ENCODE data around the gene AKT1. TPM values are rescaled to one million over a fixed set of nuclear protein-coding genes. Genes with fewer than 3 reads are reported as not detected.

Gene AKT1
- total and polyA plus RNA-seq, 12 donors, result 66.4 to 300 (median 195) TPM

DNA sequence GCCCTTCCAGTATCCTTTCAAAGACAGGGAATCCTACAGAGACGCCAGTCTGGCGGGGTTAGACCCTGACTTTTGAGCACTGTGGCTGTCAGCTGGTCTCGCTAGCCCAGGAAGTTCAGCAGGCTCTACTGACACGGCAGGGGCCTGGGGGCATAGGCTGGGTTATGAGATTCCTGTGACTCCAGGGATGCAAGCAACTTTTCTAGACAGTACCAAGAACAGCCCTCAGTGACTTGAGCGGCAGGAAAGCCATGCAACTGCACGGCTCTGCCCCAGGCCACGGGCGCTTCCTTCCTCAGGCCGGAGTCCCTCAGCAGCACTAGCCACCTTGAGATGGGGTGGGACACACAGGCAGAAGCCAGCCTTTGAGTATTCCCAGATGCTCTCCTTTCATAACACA, 47.7 kb downstream of the AKT1 start:
- TF ChIP-seq POLR2A (IDR thresholded peaks at IDR 0.05), result no peak
- TF ChIP-seq, protein P1, sequence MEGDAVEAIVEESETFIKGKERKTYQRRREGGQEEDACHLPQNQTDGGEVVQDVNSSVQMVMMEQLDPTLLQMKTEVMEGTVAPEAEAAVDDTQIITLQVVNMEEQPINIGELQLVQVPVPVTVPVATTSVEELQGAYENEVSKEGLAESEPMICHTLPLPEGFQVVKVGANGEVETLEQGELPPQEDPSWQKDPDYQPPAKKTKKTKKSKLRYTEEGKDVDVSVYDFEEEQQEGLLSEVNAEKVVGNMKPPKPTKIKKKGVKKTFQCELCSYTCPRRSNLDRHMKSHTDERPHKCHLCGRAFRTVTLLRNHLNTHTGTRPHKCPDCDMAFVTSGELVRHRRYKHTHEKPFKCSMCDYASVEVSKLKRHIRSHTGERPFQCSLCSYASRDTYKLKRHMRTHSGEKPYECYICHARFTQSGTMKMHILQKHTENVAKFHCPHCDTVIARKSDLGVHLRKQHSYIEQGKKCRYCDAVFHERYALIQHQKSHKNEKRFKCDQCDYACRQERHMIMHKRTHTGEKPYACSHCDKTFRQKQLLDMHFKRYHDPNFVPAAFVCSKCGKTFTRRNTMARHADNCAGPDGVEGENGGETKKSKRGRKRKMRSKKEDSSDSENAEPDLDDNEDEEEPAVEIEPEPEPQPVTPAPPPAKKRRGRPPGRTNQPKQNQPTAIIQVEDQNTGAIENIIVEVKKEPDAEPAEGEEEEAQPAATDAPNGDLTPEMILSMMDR (IDR thresholded peaks at IDR 0.05), result no peak
- H3K4me3 ChIP-seq, result no peak overlapping the region
- no peaks in the 10 kb centered on the region for H3K27me3 ChIP-seq
- H3K27ac ChIP-seq, result peak overlapping the region in 2 of 5 donors; percentile 7 to 31
- no peak for DNase-seq
- peaks cover 0 to 4% of the 10 kb centered on the region in 2 donors for H3K4me1 ChIP-seq (replicated peaks in 1 of 2)
- 74 to 81% (median 77%) methylated on average over 4 to 9 of the region's 9 CpGs for WGBS, 4 donors
- no peaks in the 10 kb centered on the region for H3K9me3 ChIP-seq (replicated peaks in 1 of 3)
- no peaks in the 10 kb centered on the region for H3K36me3 ChIP-seq (replicated peaks in 1 of 2)
- intact Hi-C loops (cut with DNase I), result no loop called here

DNA sequence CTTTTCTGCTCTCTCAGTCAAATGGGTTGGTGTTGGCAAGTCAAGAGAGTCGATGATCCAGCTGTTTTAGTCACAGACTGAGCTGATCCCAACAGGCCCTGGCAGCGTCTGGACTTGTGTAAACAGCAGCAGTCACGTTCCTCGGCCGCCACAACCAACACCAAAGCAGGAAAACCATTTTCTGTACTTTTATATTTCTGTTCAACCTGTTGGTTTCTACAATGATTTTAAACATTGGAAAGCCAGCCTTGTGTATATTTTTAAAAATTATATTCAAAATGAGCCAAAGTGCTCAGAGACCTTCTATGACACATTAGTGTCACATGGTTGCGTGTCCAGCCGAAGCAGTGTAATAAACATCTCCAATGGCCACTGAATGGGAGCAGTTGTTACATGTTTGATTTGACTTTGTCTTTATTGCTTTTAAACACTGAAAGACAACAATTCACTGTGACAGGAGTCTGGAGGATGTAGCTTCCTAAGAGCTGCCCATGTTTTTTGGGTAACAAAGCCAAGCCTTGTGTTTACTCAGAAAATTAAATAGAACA, 48.5 kb downstream of the AKT1 start:
- WGBS, 4 donors, result 69 to 85% (median 80%) methylated on average over 7 of the region's 7 CpGs
- H3K27me3 ChIP-seq, result no peaks in the 10 kb centered on the region
- DNase-seq, result no peak
- intact Hi-C loops (cut with DNase I), result no loop called here
- H3K36me3 ChIP-seq (replicated peaks in 1 of 2), result no peaks in the 10 kb centered on the region
- no peaks in the 10 kb centered on the region for H3K9me3 ChIP-seq (replicated peaks in 1 of 3)
- H3K4me3 ChIP-seq, result no peak overlapping the region
- peaks cover 0 to 2% of the 10 kb centered on the region in 2 donors for H3K4me1 ChIP-seq (replicated peaks in 1 of 2)
- H3K27ac ChIP-seq, result peak overlapping the region in 2 of 5 donors; percentile 17 to 55
- TF ChIP-seq, protein P1 (IDR thresholded peaks at IDR 0.05), result no peak
- no peak for TF ChIP-seq POLR2A (IDR thresholded peaks at IDR 0.05)

DNA sequence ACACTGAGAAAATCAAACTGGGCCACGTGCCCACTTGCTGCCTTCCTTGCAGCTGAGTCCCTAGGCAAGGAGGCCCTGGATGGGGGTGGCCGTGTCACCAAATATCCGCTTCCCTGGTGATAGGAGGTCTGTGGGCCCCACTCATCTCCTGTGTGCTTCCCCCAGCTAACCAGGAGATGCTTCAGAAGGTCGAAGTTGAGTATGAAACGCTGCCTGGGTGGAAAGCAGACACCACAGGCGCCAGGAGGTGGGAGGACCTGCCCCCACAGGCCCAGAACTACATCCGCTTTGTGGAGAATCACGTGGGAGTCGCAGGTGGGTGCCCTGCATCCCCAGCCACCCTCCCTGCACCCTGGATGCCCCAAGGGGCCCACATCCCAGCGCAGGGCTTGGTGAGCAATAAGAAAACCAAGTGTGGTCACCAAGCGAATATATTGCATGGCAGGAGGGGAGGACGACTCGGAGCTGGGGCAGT, 49.4 kb downstream of the AKT1 start:
- TF ChIP-seq, protein P1 (IDR thresholded peaks at IDR 0.05), result no peak
- no peak for TF ChIP-seq POLR2A (IDR thresholded peaks at IDR 0.05)
- WGBS, 4 donors, result 80 to 93% (median 89%) methylated on average over 9 to 13 of the region's 13 CpGs
- Histone ChIP-seq H3K36me3 (replicated peaks in 1 of 2) (no peaks in the 10 kb centered on the region), H3K4me3 (no peak overlapping the region), H3K4me1 (replicated peaks in 1 of 2) (no peaks in the 10 kb centered on the region), H3K27me3 (no peaks in the 10 kb centered on the region), H3K27ac (peak overlapping the region in 2 of 5 donors; percentile 14 to 55), H3K9me3 (replicated peaks in 1 of 3) (no peaks in the 10 kb centered on the region)
- intact Hi-C loops (cut with DNase I), result no loop called here
- DNase-seq, result no peak

DNA sequence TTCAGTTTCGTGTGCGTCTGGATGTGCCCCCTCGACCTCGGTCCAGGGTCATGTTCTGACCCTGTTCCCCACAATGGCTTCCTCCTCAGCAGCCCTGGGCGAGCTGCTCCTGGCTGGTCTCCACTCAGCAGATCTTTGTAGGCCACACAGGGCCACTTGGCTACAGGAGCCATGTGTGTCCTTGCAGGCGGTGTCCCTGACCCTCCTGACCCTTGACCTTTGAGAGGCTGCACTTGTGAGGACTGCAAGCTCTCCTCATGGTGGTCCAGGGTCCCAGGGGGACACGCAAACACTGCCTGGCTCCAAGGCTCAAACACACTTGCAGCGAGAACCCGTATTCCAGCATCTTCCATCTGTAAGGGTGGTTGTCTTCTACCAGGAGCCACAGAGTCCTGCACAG, 50.1 kb downstream of the AKT1 start:
- Histone ChIP-seq H3K9me3 (replicated peaks in 1 of 3) (no peaks in the 10 kb centered on the region), H3K27me3 (no peaks in the 10 kb centered on the region), H3K4me1 (replicated peaks in 1 of 2) (peaks cover 0 to 6% of the 10 kb centered on the region in 2 donors), H3K27ac (no peak overlapping the region), H3K36me3 (replicated peaks in 1 of 2) (no peaks in the 10 kb centered on the region), H3K4me3 (no peak overlapping the region)
- WGBS, 4 donors, result 87 to 92% (median 88%) methylated on average over 5 to 9 of the region's 9 CpGs
- TF ChIP-seq, protein P1 (IDR thresholded peaks at IDR 0.05), result no peak
- TF ChIP-seq POLR2A (IDR thresholded peaks at IDR 0.05), result no peak
- no peak for DNase-seq
- intact Hi-C loops (cut with DNase I), result no loop called here
